Testis (tissue), 3 donors: ENCODE measurements around the gene MAP2K4. TPM values are rescaled to one million over a fixed set of nuclear protein-coding genes. Genes with fewer than 3 reads are reported as not detected.

Experiments used
- DNase-seq: peaks from one replicate; pipeline ENCODE4 v3.0.0-alpha.2; 2019
- H3K27ac ChIP-seq, 2 donors: fragments of 200-600 bp; sonication (generic); one replicate each; pipeline ENCODE4 v1.5.1; 2019
- H3K27me3 ChIP-seq: fragments of 200-600 bp; sonication (generic); one replicate; pipeline ENCODE4 v1.5.1; 2019
- H3K36me3 ChIP-seq: fragments of 200-600 bp; sonication (generic); one replicate; pipeline ENCODE4 v1.5.1; 2017; ENCODE audit warnings: low read depth; ENCODE audit errors: missing control alignments
- H3K4me1 ChIP-seq: fragments of 200-600 bp; sonication (generic); one replicate; pipeline ENCODE4 v1.5.1; 2019
- H3K4me3 ChIP-seq, 2 donors: fragments of 200-600 bp; sonication (generic); one replicate each; pipeline ENCODE4 v1.5.1; 2017 to 2019
- H3K9me3 ChIP-seq: fragments of 200-600 bp; sonication (generic); one replicate; pipeline ENCODE4 v1.5.1; 2017
- CTCF ChIP-seq, 3 experiments: fragments of 450-650 bp in 2 of 3; fragments of 200-600 bp in 1 of 3; sonication (generic) in 1 of 3; IDR thresholded peaks; one replicate each; pipeline ENCODE4 v1.5.1; 2016 to 2019; ENCODE audit warnings: antibody characterized with exemption in 3 of 3, mild to moderate bottlenecking in 2 of 3, moderate library complexity in 1 of 3
- POLR2A ChIP-seq: fragments of 450-650 bp; IDR thresholded peaks from one replicate; pipeline ENCODE4 v1.6.1; 2017; ENCODE audit warnings: antibody characterized with exemption, mild to moderate bottlenecking, moderate library complexity
- WGBS, 2 donors: methylation state at CpG; one replicate each; pipeline ENCODE4 v1.1.5; 2018; 5-methylcytosine and 5-hydroxymethylcytosine counted together
- intact Hi-C: fragments of 100-400 bp; cut with DNase I; formaldehyde crosslinking; loops from one replicate; pipeline ENCODE4 v1.15.1; 2023; ENCODE audit warnings: low total_unique reads
- polyA plus RNA-seq: library from polyadenylated mRNA; stranded (reverse); fragments of 350-450 nt; fragmentation: Illumina TruSeq; extraction: RNeasy Lipid Tissue Mini Kit (QIAGEN cat#74804); gene quantifications from one replicate; pipeline ENCODE4 v1.2.3, GENCODE V29; 2014; ENCODE audit warnings: low read depth, low replicate concordance; ENCODE audit not compliant: insufficient read depth
- total RNA-seq, 2 donors: library from RNA; depleted of rRNA; stranded (reverse); fragments of >200 nt; gene quantifications; one replicate each; pipeline ENCODE4 v1.2.3, GENCODE V29; 2016

The MAP2K4 gene
- total and polyA plus RNA-seq, 3 donors from 2014 or later, result 22.4 to 47.7 (median 46.3) TPM

- Histone ChIP-seq H3K27ac (no peak overlapping the region), H3K36me3 (no peaks in the 10 kb centered on the region), H3K9me3 (no peaks in the 10 kb centered on the region), H3K4me1 (peaks cover 8% of the 10 kb centered on the region), H3K27me3 (no peaks in the 10 kb centered on the region), H3K4me3 (no peak overlapping the region)
- 77 to 87% methylated on average over 4 of the region's 4 CpGs for WGBS, 2 donors
- peak; percentile 59 for DNase-seq
- intact Hi-C loops, result no loop called here
- TF ChIP-seq CTCF (IDR thresholded peaks at IDR 0.05), result no peak
- no peak for TF ChIP-seq POLR2A
Observed at GRCh38 chr17:11986179-11986941, 34.3 kb upstream of the MAP2K4 start.

DNA sequence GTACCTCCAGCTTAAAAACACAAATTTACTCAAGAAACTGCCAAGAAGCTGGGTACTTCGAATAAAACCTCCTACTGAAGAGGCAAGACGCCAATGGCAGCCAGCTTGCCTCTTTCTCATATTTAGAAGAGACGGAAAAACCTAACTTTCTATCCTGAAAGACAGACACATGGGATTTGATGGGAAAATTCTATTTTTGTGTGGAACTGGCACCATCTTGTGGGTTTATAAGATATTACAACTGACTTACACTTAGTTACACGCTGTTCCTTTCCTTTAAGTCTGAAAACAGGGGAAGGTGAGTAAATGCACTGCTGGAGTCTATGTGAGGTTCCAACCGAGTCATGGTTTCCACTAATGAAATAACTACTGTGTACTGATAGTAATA is 33.7 kb upstream of the MAP2K4 start:
- no peaks in the 10 kb centered on the region for H3K27me3 ChIP-seq
- peaks cover 8% of the 10 kb centered on the region for H3K4me1 ChIP-seq
- 32 to 47% methylated on average over 5 of the region's 5 CpGs for WGBS, 2 donors
- H3K4me3 ChIP-seq, result no peak overlapping the region
- no peak for DNase-seq
- no peaks in the 10 kb centered on the region for H3K36me3 ChIP-seq
- H3K9me3 ChIP-seq, result no peaks in the 10 kb centered on the region
- no peak overlapping the region for H3K27ac ChIP-seq
- TF ChIP-seq CTCF (IDR thresholded peaks at IDR 0.05) (peak; percentile 42 to 56 (median 47)), POLR2A (no peak)
- intact Hi-C loops, result no loop called here

GRCh38 chr17:11990363-11990983 is 30.2 kb upstream of the MAP2K4 start:
- TF ChIP-seq CTCF (IDR thresholded peaks at IDR 0.05) (no peak), POLR2A (no peak)
- H3K27ac ChIP-seq, result no peak overlapping the region
- no peak for DNase-seq
- H3K4me1 ChIP-seq, result peaks cover 8% of the 10 kb centered on the region
- H3K27me3 ChIP-seq, result no peaks in the 10 kb centered on the region
- WGBS, 2 donors, result 87% methylated on average over 7 of the region's 7 CpGs
- H3K4me3 ChIP-seq, result no peak overlapping the region
- intact Hi-C loops, result no loop called here
- no peaks in the 10 kb centered on the region for H3K36me3 ChIP-seq
- no peaks in the 10 kb centered on the region for H3K9me3 ChIP-seq

DNA sequence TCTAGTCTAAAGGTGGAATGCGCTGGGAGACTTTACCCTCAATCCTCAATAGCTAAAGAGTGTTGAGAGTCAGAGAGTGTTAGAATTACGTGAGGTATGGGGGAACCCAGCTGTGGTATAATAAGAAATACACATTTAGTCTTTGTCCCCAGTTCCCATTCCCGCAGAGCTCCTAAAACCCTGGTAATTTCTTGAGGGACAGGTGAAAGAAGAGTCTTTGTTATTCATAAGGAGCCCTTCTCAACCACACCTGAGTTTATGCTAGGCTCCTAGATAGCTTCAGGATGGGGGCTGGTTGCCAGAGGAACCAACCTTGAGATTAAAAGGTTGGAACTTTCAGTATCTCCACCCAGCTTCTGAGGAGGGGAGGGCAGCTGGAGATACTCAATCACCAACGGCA is 29.2 kb upstream of the MAP2K4 start:
- Histone ChIP-seq H3K27me3 (no peaks in the 10 kb centered on the region), H3K4me1 (peaks cover 5% of the 10 kb centered on the region), H3K27ac (no peak overlapping the region), H3K4me3 (no peak overlapping the region), H3K9me3 (no peaks in the 10 kb centered on the region), H3K36me3 (no peaks in the 10 kb centered on the region)
- WGBS, 2 donors, result 71 to 72% methylated on average over 4 of the region's 4 CpGs
- intact Hi-C loops, result no loop called here
- no peak for TF ChIP-seq POLR2A
- TF ChIP-seq CTCF (IDR thresholded peaks at IDR 0.05), result no peak
- DNase-seq, result no peak
